Forelimb muscle (tissue), 1 donor: ENCODE results near the gene NPLOC4. TPM values are rescaled to one million over a fixed set of nuclear protein-coding genes. Genes with fewer than 3 reads are reported as not detected.
"Not testable (repeated sequence)": the region's sequence is repeated elsewhere in the genome, so short reads cannot be mapped to it uniquely, and the experiment has no call there.

Experiments
- DNase-seq: peaks from one replicate; pipeline ENCODE4 v3.0.0-alpha.2; 2013; ENCODE audit warnings: low read depth
- polyA plus RNA-seq: library from polyadenylated mRNA; unstranded; fragments of 120-200 nt; gene quantifications from one replicate; pipeline ENCODE4 v1.2.1, GENCODE V29; 2013; ENCODE audit not compliant: insufficient read length

Gene NPLOC4
- 57.9 TPM for polyA plus RNA-seq

DNA sequence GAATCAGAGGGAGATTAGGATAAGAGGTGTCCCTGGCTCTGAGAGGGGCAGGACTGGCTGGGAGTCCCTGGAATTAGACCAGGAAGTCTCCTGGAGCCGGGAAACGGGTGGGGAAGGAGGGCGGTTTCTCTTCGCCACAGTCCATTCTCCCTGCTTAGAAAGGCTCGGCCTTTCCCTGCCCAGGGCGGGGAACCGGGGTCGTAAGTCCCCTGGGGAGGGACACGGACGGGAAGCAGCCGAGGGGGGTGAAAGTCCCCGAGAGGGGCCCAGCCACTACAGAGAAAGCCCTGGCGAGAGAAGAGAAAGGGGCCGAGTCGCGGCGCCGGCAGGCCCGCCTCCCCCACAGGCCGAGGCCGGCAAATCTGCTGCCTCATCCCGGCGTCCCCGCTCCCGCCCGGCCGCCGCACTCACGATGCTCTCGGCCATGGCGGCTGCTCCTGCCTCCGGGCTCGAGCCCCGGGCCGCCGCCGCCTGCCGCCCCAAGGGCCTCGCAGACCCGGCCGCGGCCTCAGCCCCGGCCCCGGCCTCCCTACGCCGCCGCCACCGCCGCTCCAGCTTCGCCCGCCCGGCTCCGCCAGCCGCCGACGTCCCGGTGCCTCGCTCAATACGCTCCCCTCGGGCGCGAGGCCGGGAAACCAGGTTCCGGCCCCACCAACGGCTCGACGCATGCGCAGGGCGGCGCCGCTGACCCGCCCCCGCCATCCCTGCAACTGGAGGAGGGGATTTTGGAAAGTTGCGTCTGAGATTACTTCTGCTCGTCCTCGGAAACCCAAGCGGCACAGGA, at the start of gene NPLOC4, which contains the start of gene TSPAN10:
TSS of gene NPLOC4 (minus strand) at position 608 of the 784 bp plus-strand sequence. CDS start at position 426, 182 bp downstream.
TSS of gene TSPAN10 (plus strand) at position 692 of the 784 bp plus-strand sequence. CDS start 5,217 bp downstream, outside the sequence.
- DNase-seq, result peak; percentile 47

DNA sequence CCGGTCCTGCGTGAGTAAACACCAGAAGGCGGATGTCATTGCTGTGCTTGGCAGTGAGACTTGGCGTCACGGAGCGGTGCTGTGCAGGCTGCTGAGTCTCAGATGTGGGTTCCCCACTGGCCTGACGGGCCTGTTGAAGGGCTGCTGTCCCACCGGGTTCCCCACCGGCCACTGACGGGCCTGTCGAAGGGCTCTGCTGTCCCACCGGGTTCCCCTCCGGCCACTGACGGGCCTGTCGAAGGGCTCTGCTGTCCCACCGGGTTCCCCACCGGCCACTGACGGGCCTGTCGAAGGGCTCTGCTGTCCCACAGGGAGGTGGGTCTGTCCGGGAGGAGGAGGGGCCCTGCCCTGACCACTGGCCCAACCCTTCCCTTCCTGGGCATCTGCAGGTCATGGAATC, 49.7 kb upstream of the NPLOC4 start:
- DNase-seq, result no peak

DNA sequence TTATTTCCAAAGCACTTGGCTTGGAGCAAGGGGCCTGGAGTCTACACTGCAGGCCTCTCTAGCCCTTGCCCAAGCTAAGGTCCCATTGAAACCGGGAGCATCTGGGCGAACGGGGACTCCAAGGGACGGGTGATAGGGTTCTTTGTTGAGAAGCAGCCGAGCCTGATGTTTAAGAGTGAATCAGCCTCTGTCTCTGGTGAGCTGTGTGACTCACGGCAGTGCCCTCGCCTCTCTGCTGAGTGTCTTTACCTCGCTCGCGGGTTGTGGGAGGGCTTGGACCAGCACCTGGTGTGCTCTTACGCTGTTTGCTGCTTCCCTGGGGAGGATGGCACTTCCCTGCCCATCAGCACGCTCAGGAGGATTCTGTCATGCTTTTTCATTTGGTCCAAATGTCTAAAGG, 48.2 kb upstream of the NPLOC4 start:
- DNase-seq, result no peak

GRCh38 chr17:81684442-81684911, 47.6 kb upstream of the NPLOC4 start:
- no peak for DNase-seq

DNA sequence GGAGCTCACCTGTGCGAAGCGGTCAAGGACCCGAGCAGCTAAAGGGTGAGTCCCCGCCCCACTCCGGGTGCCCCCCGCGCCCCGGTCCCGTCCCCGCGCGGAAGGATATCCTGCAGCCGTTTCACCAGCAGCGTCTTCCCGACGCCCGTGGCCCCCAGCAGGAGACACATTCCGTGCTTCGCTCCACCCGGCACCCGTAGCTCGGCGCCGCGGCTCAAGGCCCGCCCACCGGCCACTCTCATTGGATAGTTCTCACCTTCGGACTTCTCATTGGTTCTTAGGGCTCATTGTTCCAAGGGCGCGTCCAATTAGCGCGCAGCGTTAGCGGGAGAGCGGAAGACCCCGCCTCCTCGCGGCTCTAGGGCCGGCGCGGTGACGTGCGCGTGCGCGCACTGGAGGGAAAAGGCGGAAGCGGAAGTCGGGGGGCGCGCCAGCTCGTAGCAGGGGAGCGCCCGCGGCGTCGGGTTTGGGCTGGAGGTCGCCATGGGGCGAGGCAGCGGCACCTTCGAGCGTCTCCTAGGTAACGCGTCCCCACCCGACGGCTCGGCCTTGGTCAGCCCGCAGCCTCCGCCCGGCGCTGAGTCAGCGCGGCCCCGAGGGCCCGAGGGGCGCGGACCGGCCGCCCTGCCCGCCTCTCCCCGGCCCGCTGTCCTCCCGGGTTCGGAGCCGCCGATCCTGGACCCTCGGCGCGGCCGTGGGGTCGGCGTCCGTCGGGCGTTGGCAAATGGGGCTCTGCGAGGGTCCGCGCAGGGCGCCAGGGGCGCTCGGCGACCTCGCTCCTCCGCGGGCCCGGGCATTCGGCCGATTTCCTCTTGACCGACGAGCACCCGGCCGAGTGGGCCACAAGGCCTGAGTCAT, 46.9 kb upstream of the NPLOC4 start, which contains the start of the genes ARL16 and HGS:
TSS of gene ARL16 (minus strand) at position 214 of the 858 bp plus-strand sequence. CDS start at position 170, 44 bp downstream.
TSS of gene HGS (plus strand) at position 428 of the 858 bp plus-strand sequence. CDS start at position 484, 56 bp downstream.
- peak; percentile 98 for DNase-seq

DNA sequence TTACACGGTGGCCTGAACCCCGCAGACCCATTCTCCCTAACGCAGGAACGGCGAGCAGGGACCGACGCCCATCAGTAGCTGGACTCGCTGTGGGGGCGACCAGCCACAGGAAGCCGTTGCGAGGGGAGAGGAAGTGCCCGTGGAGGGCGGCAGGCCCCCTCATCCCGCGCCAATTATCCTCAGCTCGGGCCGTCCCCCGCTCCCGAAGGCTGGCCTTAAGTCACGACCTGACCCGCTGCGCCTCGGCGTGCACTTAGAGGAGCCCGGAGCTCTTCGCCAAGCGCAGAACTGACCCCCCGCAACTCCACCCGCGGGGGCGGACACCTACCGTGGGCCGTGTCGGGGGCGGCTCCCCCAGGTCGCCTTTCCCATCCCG, 46.3 kb upstream of the NPLOC4 start:
- no peak for DNase-seq

DNA sequence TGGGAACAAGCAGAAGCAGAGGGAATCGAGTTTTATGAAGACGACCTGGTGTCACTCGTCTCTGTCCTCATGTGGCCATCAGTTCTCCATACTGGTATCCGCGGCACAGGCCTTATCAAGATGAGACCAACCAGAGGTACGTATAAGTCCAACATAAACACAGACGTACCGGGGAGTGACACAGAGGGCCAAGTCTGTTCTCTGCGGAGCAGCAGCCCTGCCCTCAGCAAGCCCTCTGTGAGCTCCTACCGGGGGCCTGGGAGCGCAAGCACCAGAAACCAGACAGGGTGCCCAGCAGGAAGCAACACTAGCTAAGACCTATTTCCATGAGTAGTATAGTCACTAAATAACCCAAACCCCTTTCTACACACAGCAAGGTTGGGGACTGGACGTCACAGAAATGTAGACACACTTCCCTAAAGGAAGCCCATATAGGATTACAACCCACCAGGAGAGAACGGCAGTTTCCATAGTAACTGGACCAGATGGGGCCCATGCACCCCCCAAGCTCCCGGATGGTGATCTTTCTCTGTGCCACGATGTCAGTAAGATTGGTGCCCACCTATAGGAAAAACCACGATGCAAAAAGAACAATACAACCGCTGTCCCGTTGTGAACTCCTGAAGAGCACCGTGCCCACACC, 45.8 kb upstream of the NPLOC4 start:
- no peak for DNase-seq

- no peak for DNase-seq
Measured at GRCh38 chr17:81681672-81682071, 44.8 kb upstream of the NPLOC4 start.

DNA sequence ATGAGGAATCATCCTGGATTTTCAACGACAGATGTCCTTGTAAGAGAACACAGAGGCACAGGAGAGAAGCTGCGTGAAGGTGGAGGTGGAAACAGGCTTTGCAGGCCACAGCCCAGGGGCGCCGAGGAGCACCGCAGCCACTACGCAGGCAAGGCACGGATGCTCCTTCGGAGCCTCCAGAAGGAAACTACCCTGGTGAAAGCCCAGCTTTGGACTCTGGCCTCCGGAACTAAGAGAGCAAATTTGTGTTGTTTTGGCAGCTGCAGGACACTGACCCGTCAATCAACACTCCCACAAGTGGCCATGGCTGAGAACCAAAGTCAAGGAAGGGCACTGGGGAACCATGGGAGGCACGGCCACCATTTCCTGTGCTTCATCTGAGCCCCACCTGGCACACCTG, 43.2 kb upstream of the NPLOC4 start:
- DNase-seq, result no peak

DNA sequence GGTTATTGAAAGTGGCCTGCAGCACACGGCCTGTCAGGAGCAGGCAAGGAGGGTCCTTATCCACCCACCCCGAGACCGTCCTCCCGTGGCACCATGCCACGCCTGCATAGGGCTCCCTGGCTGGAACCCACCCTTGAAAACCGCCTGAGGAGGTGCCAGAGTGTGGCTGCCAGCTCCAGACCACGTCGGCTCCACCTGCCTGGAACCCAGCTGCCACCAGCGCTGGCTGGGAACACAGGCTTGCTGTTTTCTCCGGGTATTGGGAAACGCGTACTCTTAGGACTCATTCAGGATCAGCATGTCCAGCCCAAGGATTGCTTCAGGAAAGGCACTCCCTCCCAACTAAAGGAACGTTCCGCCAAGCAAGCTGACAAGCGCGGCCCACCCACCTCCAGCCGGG, 40.0 kb upstream of the NPLOC4 start:
- no peak for DNase-seq

DNA sequence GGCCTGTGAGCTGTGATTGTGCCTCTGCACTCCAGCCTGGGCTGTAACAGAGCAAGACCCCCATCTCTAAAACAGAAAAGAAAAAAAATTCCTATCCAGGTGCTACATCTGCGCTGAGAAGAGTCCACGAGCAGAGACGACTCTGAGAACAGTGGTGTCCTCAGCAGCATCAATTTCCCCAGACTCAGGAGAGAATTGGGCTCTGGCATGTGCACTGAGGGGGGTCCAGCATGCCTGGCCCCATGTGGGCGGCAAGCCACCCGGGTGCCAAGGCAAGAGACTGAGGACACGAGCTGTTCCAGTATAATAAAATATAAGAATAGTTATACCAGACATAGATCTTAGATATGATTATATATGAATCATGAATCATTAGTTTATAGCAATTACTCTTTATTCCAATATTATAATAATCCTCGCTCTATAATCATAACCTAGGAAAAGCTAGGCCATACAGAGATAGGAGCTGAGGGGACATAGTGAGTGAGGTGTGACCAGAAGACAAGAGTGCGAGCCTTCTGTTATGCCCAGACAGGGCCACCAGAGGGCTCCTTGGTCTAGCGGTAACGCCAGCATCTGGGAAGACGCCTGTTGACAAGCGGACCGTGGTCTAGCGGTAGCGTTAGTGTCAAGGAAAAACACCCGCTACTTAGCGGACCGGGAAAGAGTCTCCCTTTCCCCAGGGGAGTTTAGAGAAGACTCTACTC, 38.8 kb upstream of the NPLOC4 start:
- not testable (repeated sequence) for DNase-seq

- no peak for DNase-seq
Measured at GRCh38 chr17:81673561-81674258, 36.8 kb upstream of the NPLOC4 start.

GRCh38 chr17:81672954-81673353, 36.0 kb upstream of the NPLOC4 start:
- DNase-seq, result no peak

GRCh38 chr17:81672504-81672903, 35.6 kb upstream of the NPLOC4 start:
- DNase-seq, result no peak

GRCh38 chr17:81667754-81668153, 30.8 kb upstream of the NPLOC4 start:
- no peak for DNase-seq

- peak; percentile 85 for DNase-seq
Measured at GRCh38 chr17:81666342-81667191, 29.7 kb upstream of the NPLOC4 start, which contains the start of the genes CCDC137 and OXLD1. TSS of gene CCDC137 (plus strand) at chr17:81666737. CDS start at chr17:81666767, 30 bp downstream. TSS of gene OXLD1 (minus strand) at chr17:81666605. CDS start at chr17:81666577, 28 bp downstream.

GRCh38 chr17:81666092-81666341, 29.1 kb upstream of the NPLOC4 start:
- DNase-seq, result no peak

GRCh38 chr17:81665205-81666091, 28.5 kb upstream of the NPLOC4 start:
- no peak for DNase-seq
